Pancreas (tissue), 10 donors: ENCODE data around the gene SLMAP. TPM values are rescaled to one million over a fixed set of nuclear protein-coding genes. Genes with fewer than 3 reads are reported as not detected.

Experiments
- ATAC-seq, 4 donors: fragments of 200-7000 bp; cut with Tn5 transposase; one replicate each; pipeline versions ENCODE4 v1.8.0 to v1.9.1; 2020; ENCODE audit warnings: mild to moderate bottlenecking in 4 of 4, moderate library complexity in 4 of 4
- DNase-seq, 6 donors: peaks; one replicate each; pipeline ENCODE4 v3.0.0-alpha.2; 2020
- FAIRE-seq: peaks from 2 replicates; lab custom pipeline; 2012; peaks lifted over from hg19 to GRCh38; lab: Jason Lieb, UNC
- H3K27ac ChIP-seq, 4 donors: fragments of 200-600 bp; sonication (generic); 1 replicate in 3 of 4; 2 replicates in 1 of 4; pipeline versions ENCODE4 v1.5.0 to v1.8.0; 2020
- H3K27me3 ChIP-seq, 4 donors: fragments of 200-600 bp; one replicate each; pipeline ENCODE4 v1.8.0; 2021
- H3K36me3 ChIP-seq, 3 donors: fragments of 200-600 bp; sonication (generic) in 1 of 3; one replicate each; pipeline versions ENCODE4 v1.5.0 to v1.8.0; 2020 to 2021
- H3K4me1 ChIP-seq, 3 donors: fragments of 200-600 bp; one replicate each; pipeline ENCODE4 v1.8.0; 2021
- H3K4me3 ChIP-seq, 4 donors: fragments of 200-600 bp; sonication (generic) in 2 of 4; one replicate each; pipeline versions ENCODE4 v1.5.0 to v1.8.0; 2020 to 2021
- H3K9me3 ChIP-seq, 4 donors: fragments of 200-600 bp; one replicate each; pipeline ENCODE4 v1.8.0; 2021
- WGBS, 2 donors: extraction: QIAGEN DNeasy Blood & Tissue Kit; methylation state at CpG; one replicate each; pipeline ENCODE4 v1.1.7; 2013; 5-methylcytosine and 5-hydroxymethylcytosine counted together
- intact Hi-C, 3 donors: fragments of 100-400 bp; cut with DNase I; formaldehyde crosslinking; loops; one replicate each; pipeline versions ENCODE4 v1.11.1 to v1.14.2; 2022
- polyA plus RNA-seq, 2 donors: library from polyadenylated mRNA; stranded (reverse); fragments of 200-250 nt; gene quantifications; one replicate each; pipeline ENCODE4 v1.2.3, GENCODE V29; 2013
- total RNA-seq, 6 donors: library from RNA; stranded (reverse); fragmentation: NEBNext Ultra II Directional in 4 of 6; extraction: Animal tissue kit (Norgen Biotek cat#: 25700) in 4 of 6; gene quantifications; one replicate each; pipeline versions ENCODE4 v1.2.1 to v1.2.4, GENCODE V29; 2021 to 2023
- TF ChIP-seq, protein P1 (sequence below), 4 donors: fragments of 200-600 bp; sonication (generic) in 3 of 4; IDR thresholded peaks; one replicate each; pipeline versions ENCODE4 v1.5.0 to v1.8.0; 2021; ENCODE audit warnings: antibody characterized with exemption in 4 of 4
- donor health status: healthy with polysubstance abuse.
- donor health status: DM: no; HTN: no; CAD: no; lungs with moderate emphysema.
- donor health status: DM: no; HTN: no; CAD: no.
- donor health status: control.
- donor health status: control.
- donor health status: Bipolar disorder and iron deficiency.
- donor health status: DM: yes; HTN: yes; CAD: no.
- donor health status: DM: no; HTN: no; CAD: no.
- donor health status: DM: no; HTN: no; CAD: no.
- donor health status: DM: yes; HTN: yes; CAD: no.

The SLMAP gene
- total and polyA plus RNA-seq, 8 donors = 9.0 to 39.6 (median 22.7) TPM

DNA sequence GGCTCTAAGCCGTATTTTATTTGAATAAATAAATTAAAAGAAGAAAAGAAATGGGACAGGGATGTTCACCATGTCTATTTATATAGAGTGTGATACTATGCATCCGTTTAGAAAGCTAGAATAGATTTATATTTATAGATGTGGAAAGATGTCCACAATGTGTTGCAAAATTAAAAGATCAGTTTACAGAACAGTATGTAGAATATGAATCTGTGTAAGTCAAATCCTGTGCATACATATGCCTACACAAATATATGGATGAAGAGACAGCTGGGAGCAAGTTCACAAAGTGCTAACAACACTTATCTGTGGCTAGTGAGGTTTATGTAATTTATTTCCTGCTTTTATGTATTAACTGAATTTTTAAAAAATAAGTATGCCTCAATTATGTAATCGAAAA lies 25.4 kb upstream of the SLMAP start:
- 61 to 74% methylated on average over 3 of the region's 3 CpGs for WGBS, 2 donors
- Histone ChIP-seq H3K9me3 (no peaks in the 10 kb centered on the region), H3K27me3 (no peaks in the 10 kb centered on the region), H3K4me3 (no peak overlapping the region), H3K36me3 (no peaks in the 10 kb centered on the region), H3K27ac (no peak overlapping the region), H3K4me1 (no peaks in the 10 kb centered on the region)
- TF ChIP-seq, protein P1, sequence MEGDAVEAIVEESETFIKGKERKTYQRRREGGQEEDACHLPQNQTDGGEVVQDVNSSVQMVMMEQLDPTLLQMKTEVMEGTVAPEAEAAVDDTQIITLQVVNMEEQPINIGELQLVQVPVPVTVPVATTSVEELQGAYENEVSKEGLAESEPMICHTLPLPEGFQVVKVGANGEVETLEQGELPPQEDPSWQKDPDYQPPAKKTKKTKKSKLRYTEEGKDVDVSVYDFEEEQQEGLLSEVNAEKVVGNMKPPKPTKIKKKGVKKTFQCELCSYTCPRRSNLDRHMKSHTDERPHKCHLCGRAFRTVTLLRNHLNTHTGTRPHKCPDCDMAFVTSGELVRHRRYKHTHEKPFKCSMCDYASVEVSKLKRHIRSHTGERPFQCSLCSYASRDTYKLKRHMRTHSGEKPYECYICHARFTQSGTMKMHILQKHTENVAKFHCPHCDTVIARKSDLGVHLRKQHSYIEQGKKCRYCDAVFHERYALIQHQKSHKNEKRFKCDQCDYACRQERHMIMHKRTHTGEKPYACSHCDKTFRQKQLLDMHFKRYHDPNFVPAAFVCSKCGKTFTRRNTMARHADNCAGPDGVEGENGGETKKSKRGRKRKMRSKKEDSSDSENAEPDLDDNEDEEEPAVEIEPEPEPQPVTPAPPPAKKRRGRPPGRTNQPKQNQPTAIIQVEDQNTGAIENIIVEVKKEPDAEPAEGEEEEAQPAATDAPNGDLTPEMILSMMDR (IDR thresholded peaks at IDR 0.05) = no peak
- DNase-seq (no peak), FAIRE-seq (no peak), ATAC-seq (no peak)
- intact Hi-C loops = no loop called here

DNA sequence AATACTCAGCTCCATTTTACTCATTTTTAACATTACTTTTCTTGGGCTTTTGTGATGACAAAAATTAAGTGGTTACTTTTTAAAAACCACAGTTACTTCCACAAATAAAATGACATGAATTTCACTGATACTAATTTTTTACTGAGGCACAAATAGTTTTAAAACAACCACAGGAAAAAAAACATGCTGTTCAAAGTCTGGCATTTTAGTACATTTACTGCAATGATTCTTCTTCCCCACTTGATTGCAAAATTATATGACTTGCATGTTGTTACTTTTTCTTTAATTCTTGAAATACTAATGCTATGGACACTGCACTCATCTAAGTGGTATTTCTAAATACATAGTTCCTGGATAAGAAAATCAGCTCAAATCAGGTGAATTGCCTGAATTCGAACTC lies 24.8 kb upstream of the SLMAP start:
- Histone ChIP-seq H3K9me3 (no peaks in the 10 kb centered on the region), H3K27me3 (no peaks in the 10 kb centered on the region), H3K4me3 (no peak overlapping the region), H3K27ac (no peak overlapping the region), H3K4me1 (no peaks in the 10 kb centered on the region), H3K36me3 (no peaks in the 10 kb centered on the region)
- TF ChIP-seq, protein P1 (IDR thresholded peaks at IDR 0.05) = no peak
- ATAC-seq (no peak), FAIRE-seq (no peak), DNase-seq (no peak)
- WGBS, 2 donors = 75 to 96% methylated on average over 1 of the region's 1 CpG
- intact Hi-C loops = no loop called here

DNA sequence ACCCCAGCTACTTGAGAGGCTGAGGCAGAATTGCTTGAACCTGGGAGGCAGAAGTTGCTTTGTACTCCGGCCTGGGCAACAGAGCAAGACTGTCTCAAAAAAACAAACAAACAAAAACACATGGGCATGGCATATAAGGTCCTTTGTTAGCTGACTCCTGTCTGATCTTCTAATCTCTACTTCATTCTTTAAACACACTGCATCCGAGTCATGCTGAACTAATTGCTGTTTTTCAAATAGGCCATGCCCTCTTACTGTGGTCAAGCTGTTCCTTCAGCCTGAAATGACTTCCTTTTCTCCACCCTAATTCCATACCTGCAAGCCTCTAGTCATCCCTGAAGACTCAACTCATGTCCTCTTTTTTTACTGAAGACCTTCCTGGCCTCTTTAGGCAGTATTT lies 22.3 kb upstream of the SLMAP start:
- FAIRE-seq = no peak
- 73 to 85% methylated on average over 2 of the region's 2 CpGs for WGBS, 2 donors

GRCh38 chr3:57735405-57735804 lies 20.7 kb upstream of the SLMAP start:
- ATAC-seq (no peak), DNase-seq (no peak), FAIRE-seq (no peak)
- H3K9me3 ChIP-seq = no peaks in the 10 kb centered on the region
- TF ChIP-seq, protein P1 (IDR thresholded peaks at IDR 0.05) = no peak
- no peak overlapping the region for H3K4me3 ChIP-seq
- H3K36me3 ChIP-seq = no peaks in the 10 kb centered on the region
- WGBS, 2 donors = 61 to 70% methylated on average over 2 of the region's 2 CpGs
- intact Hi-C loops = no loop called here
- H3K27me3 ChIP-seq = no peaks in the 10 kb centered on the region
- H3K27ac ChIP-seq = no peak overlapping the region
- H3K4me1 ChIP-seq = no peaks in the 10 kb centered on the region

More for the DNA sequence above, 22.3 kb upstream of the SLMAP start:
- no peaks in the 10 kb centered on the region for H3K27me3 ChIP-seq
- H3K9me3 ChIP-seq = no peaks in the 10 kb centered on the region
- intact Hi-C loops = no loop called here
- H3K4me1 ChIP-seq = no peaks in the 10 kb centered on the region
- ATAC-seq (no peak), DNase-seq (no peak)
- H3K4me3 ChIP-seq = no peak overlapping the region
- TF ChIP-seq, protein P1 (IDR thresholded peaks at IDR 0.05) = no peak
- no peak overlapping the region for H3K27ac ChIP-seq
- H3K36me3 ChIP-seq = no peaks in the 10 kb centered on the region

DNA sequence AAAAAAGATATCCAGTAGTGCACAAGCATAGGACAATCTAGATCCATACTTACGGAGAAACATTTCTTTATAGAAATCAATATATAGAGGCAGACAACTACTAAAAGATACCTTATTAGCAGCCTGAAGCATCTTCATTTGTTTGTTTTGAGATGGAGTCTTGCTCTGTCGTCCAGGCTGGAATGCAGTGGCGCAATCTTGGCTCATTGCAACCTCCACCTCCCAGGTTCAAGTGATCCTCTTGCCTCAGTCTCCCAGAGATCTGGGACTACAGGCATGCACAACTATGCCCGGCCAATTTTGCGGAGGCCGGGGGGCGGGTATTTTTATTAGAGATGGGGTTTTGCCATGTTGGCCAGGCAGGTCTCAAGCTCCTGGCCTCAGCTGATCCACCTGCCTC lies 18.3 kb upstream of the SLMAP start:
- H3K27me3 ChIP-seq = no peaks in the 10 kb centered on the region
- no peak for DNase-seq
- no peaks in the 10 kb centered on the region for H3K4me1 ChIP-seq
- ATAC-seq = no peak
- H3K9me3 ChIP-seq = no peaks in the 10 kb centered on the region
- H3K4me3 ChIP-seq = no peak overlapping the region
- intact Hi-C loops = no loop called here
- FAIRE-seq = no peak
- 76 to 91% methylated on average over 7 of the region's 7 CpGs for WGBS, 2 donors
- TF ChIP-seq, protein P1 (IDR thresholded peaks at IDR 0.05) = no peak
- no peaks in the 10 kb centered on the region for H3K36me3 ChIP-seq
- no peak overlapping the region for H3K27ac ChIP-seq
